ENCODE results near the gene AFAP1L2. TPM values are rescaled to one million over a fixed set of nuclear protein-coding genes. Genes with fewer than 3 reads are reported as not detected.

AFAP1L2 gene
- total RNA-seq, 1 donor from 2014 or later = 8.1 TPM

DNA sequence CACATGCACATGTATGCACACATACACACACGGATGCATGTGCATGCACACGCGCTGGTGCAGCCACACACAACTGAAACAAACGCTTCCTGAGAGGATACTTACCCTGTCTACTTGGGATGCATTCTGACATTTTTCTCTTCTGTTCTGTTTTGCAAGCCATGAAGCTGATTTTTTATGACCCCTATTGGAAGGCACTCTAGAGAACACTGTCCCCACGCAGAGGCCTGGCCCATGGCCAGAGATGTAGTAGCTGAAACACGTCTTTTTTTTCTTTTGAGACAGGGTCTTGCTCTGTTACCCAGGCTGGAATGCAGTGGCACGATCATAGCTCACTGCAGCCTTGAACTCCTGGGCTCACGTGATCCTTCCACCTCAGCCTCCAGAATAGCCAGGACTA, 117.4 kb downstream of the AFAP1L2 start:
- no peak for DNase-seq

GRCh38 chr10:114285961-114286441, 118.3 kb downstream of the AFAP1L2 start:
- DNase-seq = no peak

DNA sequence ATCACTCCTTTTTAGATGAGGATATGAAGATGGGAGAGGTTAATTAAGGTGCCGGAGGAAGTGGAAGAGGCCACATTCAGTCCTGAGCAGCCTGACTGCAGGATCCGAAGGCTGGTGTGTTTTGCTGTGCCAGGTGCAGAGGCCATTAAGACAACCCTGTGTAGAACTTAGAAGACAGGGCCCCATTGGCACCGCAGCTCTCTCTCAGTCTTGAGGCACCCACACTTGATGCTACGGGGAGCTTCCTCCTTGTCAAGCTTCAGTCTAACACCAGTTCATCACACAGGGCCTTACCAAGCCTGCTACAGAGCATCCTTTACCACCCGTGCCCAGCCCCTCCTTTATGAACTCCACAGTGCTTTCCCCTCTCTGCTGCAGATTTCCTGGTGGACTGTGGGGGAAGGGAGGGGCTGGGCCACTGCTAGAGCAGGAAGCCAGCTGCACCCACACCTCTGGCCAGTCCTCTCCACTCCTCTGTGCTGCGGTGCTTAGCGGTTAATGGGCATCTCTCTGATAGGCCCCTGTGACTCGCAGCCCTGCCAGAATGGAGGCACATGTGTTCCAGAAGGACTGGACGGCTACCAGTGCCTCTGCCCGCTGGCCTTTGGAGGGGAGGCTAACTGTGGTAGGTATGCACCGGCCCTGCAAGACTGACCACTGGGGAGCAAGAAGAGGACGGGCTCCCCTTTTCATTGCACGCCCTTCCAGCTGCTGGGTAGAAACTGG, 119.8 kb downstream of the AFAP1L2 start:
- no peak for DNase-seq

DNA sequence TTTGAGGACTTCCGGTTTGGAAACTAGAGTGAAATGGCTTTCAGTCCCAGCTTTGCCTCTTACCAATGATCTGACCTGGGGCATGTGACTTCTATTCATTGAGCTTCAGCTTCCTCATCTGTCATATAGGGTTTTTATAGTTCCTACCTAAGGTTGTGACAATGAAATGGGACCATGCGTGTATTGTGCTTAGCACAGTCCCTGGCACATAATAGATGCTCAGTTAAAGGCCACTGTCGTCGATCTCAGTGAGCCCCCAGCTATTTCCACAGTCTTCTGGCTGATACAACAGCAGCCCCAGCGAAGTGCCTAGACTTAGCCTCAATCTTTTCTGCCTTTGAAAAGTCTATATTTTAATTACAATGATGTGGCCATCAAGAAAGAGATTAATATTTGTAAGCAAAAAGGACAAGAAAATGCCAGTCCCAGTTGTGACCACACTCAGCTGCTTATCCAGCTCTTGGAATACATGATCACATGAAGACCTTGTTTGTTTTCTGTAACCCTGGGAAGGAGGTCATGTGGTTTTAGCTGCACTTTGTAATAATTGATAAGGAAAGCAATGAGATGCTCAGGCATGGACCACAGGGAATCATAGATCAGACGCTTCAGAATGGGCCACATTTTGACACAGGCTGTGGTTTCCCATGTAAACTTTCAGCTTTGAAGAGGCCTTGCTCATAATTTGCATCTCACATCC, 120.6 kb downstream of the AFAP1L2 start:
- no peak for DNase-seq

GRCh38 chr10:114283091-114283490, 121.2 kb downstream of the AFAP1L2 start:
- DNase-seq = no peak

DNA sequence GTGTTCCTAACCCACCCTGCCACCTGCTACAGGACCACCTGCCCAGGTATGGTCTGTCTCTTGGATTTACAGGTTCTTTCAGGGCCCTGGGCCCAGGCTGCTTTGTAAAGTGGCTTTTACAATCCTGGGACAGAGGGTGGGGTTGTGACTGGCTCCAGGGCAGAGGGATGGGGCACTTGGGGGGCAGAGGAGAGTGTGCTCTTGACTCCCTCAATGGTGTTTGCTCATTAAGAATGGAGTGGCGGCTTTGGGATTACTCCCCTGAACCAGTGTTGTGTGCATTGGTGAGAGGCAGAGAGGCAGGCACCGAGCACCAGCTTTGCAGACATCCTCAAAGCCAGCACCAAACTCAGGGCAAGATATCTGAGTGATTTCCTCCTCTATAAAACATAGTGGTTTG, 121.8 kb downstream of the AFAP1L2 start:
- no peak for DNase-seq

GRCh38 chr10:114281461-114281860, 122.8 kb downstream of the AFAP1L2 start:
- DNase-seq = no peak

- no peak for DNase-seq
These were observed 123.3 kb downstream of the AFAP1L2 start for GRCh38 chr10:114281006-114281405.

DNA sequence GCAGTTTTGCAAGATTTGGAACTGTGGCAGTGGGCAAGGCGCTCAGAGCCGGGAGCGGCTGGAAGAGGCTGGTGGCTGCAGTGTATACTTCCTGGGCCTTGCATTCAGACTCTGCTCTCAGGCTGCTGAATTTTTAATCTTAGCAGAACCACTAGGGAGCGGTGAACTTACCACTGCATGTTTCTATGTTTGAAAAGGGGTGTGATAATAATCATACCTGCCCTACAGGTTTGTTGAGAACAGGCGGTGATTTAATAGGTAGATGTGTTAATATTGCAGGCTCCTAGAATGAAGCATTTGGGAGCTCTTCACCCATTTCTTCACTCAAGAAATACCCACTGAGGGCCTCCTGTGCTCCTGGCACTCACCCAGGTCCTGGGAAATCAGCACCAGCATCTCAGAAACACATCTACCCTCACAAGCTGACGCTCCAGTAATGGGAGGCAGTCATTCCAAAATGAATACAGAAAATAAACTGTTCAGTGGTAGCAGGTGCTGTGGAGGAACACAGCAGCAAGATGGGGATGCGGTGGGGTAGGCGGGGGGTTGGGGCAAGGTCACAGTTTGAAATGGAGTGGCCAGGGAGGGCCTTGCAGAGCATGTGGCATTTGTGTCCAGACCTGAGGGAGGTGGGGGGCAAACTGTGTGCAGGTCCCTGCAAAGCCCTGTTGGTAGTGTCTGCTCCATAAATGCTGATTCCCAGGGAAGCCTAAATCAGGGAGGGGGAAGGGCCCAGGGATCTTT, 124.2 kb downstream of the AFAP1L2 start:
- no peak for DNase-seq

- DNase-seq = no peak
These were observed 125.0 kb downstream of the AFAP1L2 start for GRCh38 chr10:114279289-114279688.

DNA sequence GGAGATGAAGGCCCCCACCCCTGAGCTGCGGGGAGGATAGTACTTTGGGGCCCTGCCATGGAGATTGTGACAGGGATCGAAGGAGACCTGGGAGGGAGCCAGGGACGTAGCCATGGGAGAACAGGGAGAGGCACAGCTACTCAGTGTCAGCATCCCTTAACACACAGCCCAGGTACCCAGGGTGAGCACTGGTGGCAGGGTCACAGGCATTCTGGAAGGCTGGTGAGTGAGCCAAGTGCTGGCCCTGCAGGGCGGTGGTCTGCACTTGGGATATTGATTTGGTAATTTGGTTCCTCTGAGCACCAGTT, 125.5 kb downstream of the AFAP1L2 start:
- DNase-seq = no peak

GRCh38 chr10:114278140-114278883, 126.0 kb downstream of the AFAP1L2 start:
- no peak for DNase-seq

DNA sequence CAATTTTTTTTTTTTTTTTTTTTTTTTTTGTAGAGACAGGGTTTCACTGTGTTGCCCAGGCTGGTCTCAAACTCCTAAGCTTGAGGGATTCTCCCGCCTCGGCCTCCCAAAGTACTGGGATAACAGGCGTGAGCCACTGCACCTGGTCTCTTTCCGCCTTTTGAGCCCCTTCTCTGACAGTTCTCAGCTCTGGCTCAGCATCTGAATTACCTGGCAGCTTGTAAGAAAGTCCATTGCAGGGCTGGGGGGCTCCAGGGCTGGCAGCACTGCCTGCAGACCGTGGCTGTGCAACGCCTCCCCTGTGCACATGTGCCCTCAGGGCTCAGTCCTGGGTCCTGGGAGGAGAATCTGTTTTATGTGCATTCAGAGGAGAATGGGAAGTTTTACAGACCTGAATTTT, 127.6 kb downstream of the AFAP1L2 start:
- DNase-seq = no peak

GRCh38 chr10:114276066-114276465, 128.2 kb downstream of the AFAP1L2 start:
- no peak for DNase-seq

DNA sequence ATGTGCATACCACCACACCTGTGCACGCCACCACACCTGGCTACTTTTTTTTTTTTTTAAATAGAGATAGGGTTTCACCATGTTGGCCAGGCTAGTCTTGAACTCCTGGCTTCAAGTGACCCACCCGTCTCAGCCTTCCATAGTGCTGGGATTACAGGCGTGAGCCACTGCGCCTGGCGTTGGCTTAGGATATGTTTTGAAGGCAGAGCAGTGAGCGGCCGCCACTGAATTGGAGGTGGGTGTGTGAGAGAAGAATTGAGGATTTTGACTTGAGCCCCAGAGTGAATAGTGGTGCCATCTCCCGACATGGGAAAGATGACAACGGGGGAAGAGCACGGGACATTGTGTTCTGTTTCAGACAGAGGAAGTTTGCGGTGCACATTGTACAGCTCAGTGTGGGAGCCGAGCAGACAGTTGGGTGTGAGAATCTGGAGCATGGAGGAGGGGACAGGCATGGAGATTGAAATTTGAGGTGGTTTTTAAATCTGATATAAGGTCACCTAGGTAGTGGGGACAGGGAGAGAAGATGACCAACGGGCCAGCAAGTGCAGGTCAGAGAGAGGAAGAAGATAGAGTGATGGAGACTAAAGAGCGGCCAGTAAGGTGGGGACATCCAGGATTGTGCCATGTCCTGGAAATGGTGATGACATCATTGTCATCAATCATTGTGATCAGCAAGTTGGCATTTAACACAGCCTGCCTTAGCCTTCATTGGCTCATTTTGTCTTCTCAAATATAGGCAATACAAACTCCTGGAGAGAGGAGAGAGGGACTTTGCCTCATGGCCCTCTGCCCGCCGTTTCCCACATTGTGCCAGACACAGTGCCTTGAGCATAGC, 129.5 kb downstream of the AFAP1L2 start:
- no peak for DNase-seq

GRCh38 chr10:114273910-114274309, 130.4 kb downstream of the AFAP1L2 start:
- DNase-seq = no peak

DNA sequence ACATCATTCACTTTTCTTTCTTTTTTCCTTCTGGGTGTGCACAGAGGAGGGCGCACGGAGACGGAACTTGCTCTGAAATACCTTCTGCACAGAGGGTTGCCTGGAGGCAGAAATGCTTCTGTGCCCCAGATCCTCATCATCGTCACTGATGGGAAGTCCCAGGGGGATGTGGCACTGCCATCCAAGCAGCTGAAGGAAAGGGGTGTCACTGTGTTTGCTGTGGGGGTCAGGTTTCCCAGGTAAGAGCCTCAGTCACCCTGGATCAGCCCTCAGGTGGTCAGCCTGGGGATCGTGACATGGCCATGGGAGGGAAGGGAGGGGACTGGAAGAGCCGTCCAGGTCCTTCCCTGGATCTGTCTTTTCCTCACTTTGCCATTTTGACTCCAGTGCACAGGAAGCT, 131.6 kb downstream of the AFAP1L2 start:
- DNase-seq = no peak

GRCh38 chr10:114271779-114272167, 132.5 kb downstream of the AFAP1L2 start:
- DNase-seq = no peak

DNA sequence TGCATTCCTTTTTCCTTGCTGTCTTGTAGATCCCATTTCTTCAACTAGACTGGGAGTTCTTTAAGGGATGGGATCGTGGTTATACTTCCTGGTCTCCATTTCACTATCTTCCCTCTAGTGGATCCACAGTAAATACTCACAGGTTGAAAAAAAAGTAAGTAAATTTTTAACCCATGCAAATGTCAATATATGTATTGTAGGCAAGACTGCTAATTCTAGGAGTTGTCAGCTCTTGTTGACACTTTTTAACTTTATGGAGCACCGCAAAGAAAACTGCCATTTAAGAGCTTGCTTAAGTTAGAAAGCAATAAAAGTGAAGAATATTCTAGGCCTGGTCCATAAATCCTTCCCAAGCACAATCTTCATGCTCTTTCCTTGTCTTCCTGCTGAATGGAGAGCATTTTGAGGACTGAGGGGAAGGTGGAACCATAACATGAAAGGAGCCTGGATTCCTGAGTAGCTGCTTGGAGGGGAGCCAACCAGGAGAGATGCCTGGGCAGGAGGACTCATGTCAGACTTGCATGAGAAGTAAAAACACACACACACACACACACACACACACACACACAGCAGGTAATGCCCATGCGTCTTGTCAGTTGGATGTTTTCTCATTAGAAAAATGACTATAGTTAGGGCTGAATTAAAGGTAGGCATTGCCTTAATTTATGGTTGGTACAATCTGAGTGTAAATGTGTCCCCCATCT, 133.1 kb downstream of the AFAP1L2 start:
- no peak for DNase-seq

- no peak for DNase-seq
These were observed 137.8 kb downstream of the AFAP1L2 start for GRCh38 chr10:114266521-114266920.
